GM12801 (cell line): Measurements from ENCODE around the gene E2F2.

Experiments used
- TF ChIP-seq, protein P1 (sequence below): IDR thresholded peaks from one replicate; pipeline ENCODE4 v1.5.1; 2011; ENCODE audit warnings: control low read depth; ENCODE audit not compliant: insufficient read length; ENCODE audit errors: extremely low read depth

E2F2 gene

GRCh38 chr1:23522244-23522982 is 8.6 kb downstream of the E2F2 start:
- TF ChIP-seq, protein P1, sequence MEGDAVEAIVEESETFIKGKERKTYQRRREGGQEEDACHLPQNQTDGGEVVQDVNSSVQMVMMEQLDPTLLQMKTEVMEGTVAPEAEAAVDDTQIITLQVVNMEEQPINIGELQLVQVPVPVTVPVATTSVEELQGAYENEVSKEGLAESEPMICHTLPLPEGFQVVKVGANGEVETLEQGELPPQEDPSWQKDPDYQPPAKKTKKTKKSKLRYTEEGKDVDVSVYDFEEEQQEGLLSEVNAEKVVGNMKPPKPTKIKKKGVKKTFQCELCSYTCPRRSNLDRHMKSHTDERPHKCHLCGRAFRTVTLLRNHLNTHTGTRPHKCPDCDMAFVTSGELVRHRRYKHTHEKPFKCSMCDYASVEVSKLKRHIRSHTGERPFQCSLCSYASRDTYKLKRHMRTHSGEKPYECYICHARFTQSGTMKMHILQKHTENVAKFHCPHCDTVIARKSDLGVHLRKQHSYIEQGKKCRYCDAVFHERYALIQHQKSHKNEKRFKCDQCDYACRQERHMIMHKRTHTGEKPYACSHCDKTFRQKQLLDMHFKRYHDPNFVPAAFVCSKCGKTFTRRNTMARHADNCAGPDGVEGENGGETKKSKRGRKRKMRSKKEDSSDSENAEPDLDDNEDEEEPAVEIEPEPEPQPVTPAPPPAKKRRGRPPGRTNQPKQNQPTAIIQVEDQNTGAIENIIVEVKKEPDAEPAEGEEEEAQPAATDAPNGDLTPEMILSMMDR = no peak

GRCh38 chr1:23521588-23521987 is 9.4 kb downstream of the E2F2 start:
- TF ChIP-seq, protein P1 = no peak

- TF ChIP-seq, protein P1 = no peak
These were observed 13.5 kb downstream of the E2F2 start for GRCh38 chr1:23517581-23517980.

GRCh38 chr1:23515905-23516304 is 15.1 kb downstream of the E2F2 start:
- TF ChIP-seq, protein P1 = no peak

GRCh38 chr1:23514111-23514679 is 16.8 kb downstream of the E2F2 start:
- TF ChIP-seq, protein P1 = no peak

DNA sequence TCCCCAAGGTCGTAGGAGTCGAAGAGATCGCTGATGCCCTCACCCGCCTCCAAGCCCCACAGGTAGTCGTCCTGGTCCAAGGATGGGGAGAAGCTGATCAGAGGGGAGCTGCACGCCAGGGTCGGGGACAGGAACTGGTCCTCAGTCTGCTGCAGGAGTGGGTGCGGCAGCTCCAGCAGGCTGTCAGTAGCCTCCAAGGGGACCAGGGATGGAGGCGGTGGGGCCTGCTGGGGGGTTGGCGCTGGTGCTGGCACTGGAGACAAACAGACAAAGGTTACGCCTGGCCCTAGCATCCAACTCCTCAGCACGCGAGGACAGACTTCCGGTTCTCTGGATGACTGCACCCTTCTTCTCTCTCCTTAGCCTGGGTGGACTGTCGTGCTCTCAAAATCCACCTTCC is 21.1 kb downstream of the E2F2 start:
- TF ChIP-seq, protein P1 = no peak

DNA sequence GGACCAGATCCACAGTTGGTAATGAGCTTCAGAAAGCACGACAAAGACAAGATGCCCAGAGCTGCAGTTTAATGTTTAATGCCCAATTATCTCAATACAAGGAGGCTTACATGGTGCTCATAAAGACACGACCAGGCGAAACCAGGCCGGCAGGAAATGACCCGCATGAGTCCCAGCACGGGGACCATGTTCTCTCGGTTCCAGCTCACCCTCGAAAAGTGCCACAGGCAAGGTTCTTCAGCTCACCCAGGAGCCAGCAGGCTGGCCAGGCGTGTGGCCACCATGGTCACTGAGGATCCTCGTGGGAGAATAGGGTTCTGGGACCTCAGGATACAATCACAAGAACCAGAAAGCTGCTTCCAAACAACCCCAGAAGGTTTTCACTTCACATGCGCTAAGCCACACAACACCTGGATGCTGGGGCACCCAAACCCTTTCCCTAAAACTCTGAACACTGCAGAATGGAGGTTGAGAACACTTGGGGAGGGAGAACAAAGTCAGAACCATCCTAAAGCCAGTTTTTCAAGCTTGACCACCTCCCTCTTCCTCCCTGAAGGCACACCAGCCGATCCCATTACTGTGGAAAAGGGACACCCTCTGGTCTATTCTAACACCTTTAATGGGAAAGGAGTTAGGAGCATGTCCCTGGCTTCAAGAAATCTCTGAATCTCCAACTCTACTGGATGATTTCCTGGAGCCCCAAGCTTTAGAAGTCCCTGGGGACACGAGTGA is 24.5 kb downstream of the E2F2 start:
- TF ChIP-seq, protein P1 = no peak
